OCI-LY7 (cell line): ENCODE data around the gene LPCAT1. TPM values are rescaled to one million over a fixed set of nuclear protein-coding genes. Genes with fewer than 3 reads are reported as not detected.

ENCODE experiments used
- BruUV-seq: library from RNA; stranded (reverse); fragments of 400-500 nt; replicated peaks from 2 replicates; lab custom pipeline; 2021; lab: Mats Ljungman, UMichigan
- CTCF ChIA-PET: fragments of 300-600 bp; sonication (Branson Sonifier 250); formaldehyde crosslinking; loops from one replicate; lab custom pipeline; 2022; ENCODE audit warnings: antibody characterized with exemption; ENCODE audit not compliant: unreplicated experiment; lab: Charles Lee
- POLR2A ChIA-PET: fragments of 300-600 bp; sonication (Branson Sonifier 250); formaldehyde crosslinking; loops from one replicate; lab custom pipeline; 2022; ENCODE audit warnings: antibody characterized with exemption; lab: Charles Lee
- DNase-seq: peaks from one replicate; pipeline ENCODE4 v3.0.0-alpha.2; 2015; ENCODE audit warnings: low spot score
- H2AFZ ChIP-seq: fragments of 200-600 bp; sonication (generic), shearing (Covaris generic); 2 replicates; pipeline ENCODE4 v1.6.1; 2014; ENCODE audit warnings: mild to moderate bottlenecking, antibody characterized with exemption, low read length, moderate library complexity
- H3K27ac ChIP-seq: fragments of 200-600 bp; sonication (generic); 2 replicates; pipeline ENCODE4 v1.5.1; 2014; ENCODE audit warnings: mixed run types, low read depth, mild to moderate bottlenecking, moderate library complexity, low read length, inconsistent platforms; ENCODE audit not compliant: poor library complexity, severe bottlenecking
- H3K36me3 ChIP-seq: fragments of 200-600 bp; sonication (generic); 2 replicates; pipeline ENCODE4 v1.6.1; 2014; ENCODE audit warnings: mild to moderate bottlenecking, antibody characterized with exemption, low read length, moderate library complexity, mixed read lengths; ENCODE audit not compliant: insufficient read depth
- H3K4me1 ChIP-seq: fragments of 200-600 bp; sonication (generic); 2 replicates; pipeline ENCODE4 v1.5.1; 2014; ENCODE audit warnings: mild to moderate bottlenecking, low read length; ENCODE audit not compliant: insufficient read depth, poor library complexity, severe bottlenecking
- H3K4me2 ChIP-seq: fragments of 200-600 bp; sonication (generic); 2 replicates; pipeline ENCODE4 v1.6.1; 2014; ENCODE audit warnings: mild to moderate bottlenecking, low read length
- H3K4me3 ChIP-seq: fragments of 200-600 bp; sonication (generic); 2 replicates; pipeline ENCODE4 v1.5.1; 2014; ENCODE audit warnings: mild to moderate bottlenecking, low read depth, low read length; ENCODE audit not compliant: poor library complexity, severe bottlenecking
- H3K79me2 ChIP-seq: fragments of 200-600 bp; sonication (generic); 2 replicates; pipeline ENCODE4 v1.6.1; 2016; ENCODE audit warnings: low read depth, mild to moderate bottlenecking, low read length, moderate library complexity, mixed read lengths; ENCODE audit not compliant: insufficient read depth
- H3K9me2 ChIP-seq: fragments of 200-600 bp; sonication (generic); 2 replicates; pipeline ENCODE4 v1.6.1; 2016; ENCODE audit warnings: mild to moderate bottlenecking, low read length, mixed read lengths; ENCODE audit not compliant: insufficient read depth
- H3K9me3 ChIP-seq: fragments of 200-600 bp; sonication (generic); 2 replicates; pipeline ENCODE4 v1.6.1; 2014; ENCODE audit warnings: mild to moderate bottlenecking, mixed run types, low read length, mixed read lengths
- H4K20me1 ChIP-seq: fragments of 200-600 bp; sonication (generic); 2 replicates; pipeline ENCODE4 v1.6.1; 2014; ENCODE audit warnings: mild to moderate bottlenecking, antibody characterized with exemption, low read length, moderate library complexity, mixed read lengths; ENCODE audit not compliant: insufficient read depth
- EZH2phosphoT487 ChIP-seq: fragments of 200-600 bp; sonication (generic); IDR thresholded peaks from 2 replicates; pipeline ENCODE4 v1.6.1; 2018; ENCODE audit warnings: low read depth, borderline replicate concordance, mild to moderate bottlenecking, mixed run types, antibody characterized with exemption, low read length, moderate library complexity, mixed read lengths
- intact Hi-C: fragments of 100-400 bp; cut with micrococcal nuclease; formaldehyde crosslinking; loops from one replicate; pipeline ENCODE4 v1.10.0; 2022; ENCODE audit not compliant: unreplicated experiment
- total RNA-seq, 2 experiments: library from RNA; depleted of rRNA in 1 of 2; stranded (reverse); fragments of >200 nt in 1 of 2; shearing (Covaris generic) in 1 of 2; gene quantifications; 2 replicates each; pipeline ENCODE4 v1.2.3, GENCODE V29; 2014 to 2022
- TF ChIP-seq, protein P1 (sequence below): fragments of 200-600 bp; sonication (generic); conservative IDR thresholded peaks from 2 replicates; pipeline ENCODE4 v1.5.1; 2014; ENCODE audit warnings: mild to moderate bottlenecking, antibody characterized with exemption, low read length, moderate library complexity, mixed read lengths

The LPCAT1 gene
- total RNA-seq, 2 experiments from 2014 or later: 47.7 to 63.6 TPM

DNA sequence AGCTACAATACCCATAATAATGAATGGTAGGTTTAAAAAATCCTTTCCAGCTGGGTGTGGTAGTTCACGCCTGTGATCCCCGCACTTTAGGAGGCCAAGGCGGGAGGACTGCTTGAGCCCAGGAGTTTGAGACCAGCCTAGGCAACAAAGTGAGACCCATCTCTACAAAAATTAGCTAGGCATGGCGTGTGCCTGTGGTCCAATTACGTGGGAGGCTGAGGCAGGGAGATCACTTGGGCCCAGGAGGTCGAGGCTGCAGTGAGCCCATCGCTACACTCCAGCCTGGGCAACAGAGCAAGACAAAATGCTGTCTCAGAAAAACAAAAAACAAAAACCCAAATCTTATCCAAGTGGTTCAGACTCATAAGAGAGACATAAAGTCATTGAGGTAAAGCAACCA lies 44.7 kb downstream of the LPCAT1 start:
- Histone ChIP-seq H3K9me3 (no peaks in the 10 kb centered on the region), H3K36me3 (peaks cover 60% of the 10 kb centered on the region), H3K4me3 (no peak overlapping the region), H4K20me1 (no peaks in the 10 kb centered on the region), H3K79me2 (no peaks in the 10 kb centered on the region), H3K9me2 (no peaks in the 10 kb centered on the region), H2AFZ (no peak overlapping the region), H3K27ac (no peak overlapping the region), H3K4me2 (no peak overlapping the region), H3K4me1 (peaks cover 27% of the 10 kb centered on the region)
- no TSS peak for BruUV-seq
- no peak for TF ChIP-seq EZH2phosphoT487
- TF ChIP-seq, protein P1, sequence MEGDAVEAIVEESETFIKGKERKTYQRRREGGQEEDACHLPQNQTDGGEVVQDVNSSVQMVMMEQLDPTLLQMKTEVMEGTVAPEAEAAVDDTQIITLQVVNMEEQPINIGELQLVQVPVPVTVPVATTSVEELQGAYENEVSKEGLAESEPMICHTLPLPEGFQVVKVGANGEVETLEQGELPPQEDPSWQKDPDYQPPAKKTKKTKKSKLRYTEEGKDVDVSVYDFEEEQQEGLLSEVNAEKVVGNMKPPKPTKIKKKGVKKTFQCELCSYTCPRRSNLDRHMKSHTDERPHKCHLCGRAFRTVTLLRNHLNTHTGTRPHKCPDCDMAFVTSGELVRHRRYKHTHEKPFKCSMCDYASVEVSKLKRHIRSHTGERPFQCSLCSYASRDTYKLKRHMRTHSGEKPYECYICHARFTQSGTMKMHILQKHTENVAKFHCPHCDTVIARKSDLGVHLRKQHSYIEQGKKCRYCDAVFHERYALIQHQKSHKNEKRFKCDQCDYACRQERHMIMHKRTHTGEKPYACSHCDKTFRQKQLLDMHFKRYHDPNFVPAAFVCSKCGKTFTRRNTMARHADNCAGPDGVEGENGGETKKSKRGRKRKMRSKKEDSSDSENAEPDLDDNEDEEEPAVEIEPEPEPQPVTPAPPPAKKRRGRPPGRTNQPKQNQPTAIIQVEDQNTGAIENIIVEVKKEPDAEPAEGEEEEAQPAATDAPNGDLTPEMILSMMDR: no peak
- intact Hi-C loops: loop anchor here (1.0 to 2.0 kb wide), 3 partner anchors 61 to 162 kb away; no protein-coding TSS in a partner anchor
- POLR2A ChIA-PET: interaction anchor here (0.7 kb wide), 1 partner anchor 226 kb away, joined by 3 read pairs; no protein-coding TSS in a partner anchor
- DNase-seq: no peak
- CTCF ChIA-PET: interaction anchor here (0.6 kb wide), 2 partner anchors 24 to 182 kb away, joined by 3 read pairs; no protein-coding TSS in a partner anchor

DNA sequence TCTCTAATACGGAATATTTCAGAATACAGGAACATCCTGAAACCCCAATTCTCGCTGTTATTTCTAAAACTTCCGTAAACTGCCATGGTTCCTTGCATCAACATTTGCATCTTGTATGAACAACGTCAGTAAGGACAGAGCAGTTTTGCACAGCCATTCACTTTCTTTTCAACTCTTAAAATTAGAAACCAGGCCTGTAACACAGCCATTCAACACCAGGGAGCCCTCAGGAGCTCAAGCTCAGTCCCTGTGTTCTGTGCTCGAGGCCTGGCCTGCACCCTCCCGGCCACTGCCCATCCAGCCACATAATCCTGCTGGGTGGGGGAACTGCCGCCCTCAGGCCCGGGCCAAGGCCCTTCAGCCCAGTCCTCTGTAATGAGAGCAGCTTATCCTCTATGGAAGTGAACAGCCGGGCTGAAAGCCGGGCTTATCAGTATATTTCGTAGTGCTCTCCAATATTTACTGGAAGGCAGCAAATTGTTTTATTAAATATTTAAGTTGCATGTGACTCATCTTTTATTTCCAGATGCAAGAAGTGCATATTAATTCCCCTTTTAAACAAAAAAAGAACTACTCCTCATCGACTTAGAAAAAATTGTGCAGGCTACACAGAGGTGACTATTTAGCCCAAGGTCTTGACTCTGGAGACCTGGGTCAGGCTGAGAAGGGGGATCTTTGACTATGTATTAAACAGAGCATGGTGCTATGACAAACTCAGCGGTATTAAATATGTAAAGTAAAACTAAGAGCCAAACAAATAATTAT lies 45.3 kb downstream of the LPCAT1 start:
- Histone ChIP-seq H3K4me1 (peaks cover 27% of the 10 kb centered on the region), H3K9me3 (no peaks in the 10 kb centered on the region), H3K79me2 (no peaks in the 10 kb centered on the region), H2AFZ (no peak overlapping the region), H3K27ac (no peak overlapping the region), H3K4me2 (no peak overlapping the region), H3K36me3 (peaks cover 66% of the 10 kb centered on the region), H4K20me1 (no peaks in the 10 kb centered on the region), H3K4me3 (no peak overlapping the region), H3K9me2 (no peaks in the 10 kb centered on the region)
- CTCF ChIA-PET: interaction anchor here (0.6 kb wide), 2 partner anchors 24 to 183 kb away, joined by 3 read pairs; no protein-coding TSS in a partner anchor
- DNase-seq: no peak
- TF ChIP-seq EZH2phosphoT487: no peak
- TF ChIP-seq, protein P1: no peak
- intact Hi-C loops: loop anchor here (1.0 to 2.0 kb wide), 3 partner anchors 62 to 163 kb away; no protein-coding TSS in a partner anchor
- POLR2A ChIA-PET: interaction anchor here (0.5 to 0.7 kb wide), 2 partner anchors 225 to 335 kb away, joined by 3 read pairs; no protein-coding TSS in a partner anchor
- TSS peak; percentile 43 for BruUV-seq

DNA sequence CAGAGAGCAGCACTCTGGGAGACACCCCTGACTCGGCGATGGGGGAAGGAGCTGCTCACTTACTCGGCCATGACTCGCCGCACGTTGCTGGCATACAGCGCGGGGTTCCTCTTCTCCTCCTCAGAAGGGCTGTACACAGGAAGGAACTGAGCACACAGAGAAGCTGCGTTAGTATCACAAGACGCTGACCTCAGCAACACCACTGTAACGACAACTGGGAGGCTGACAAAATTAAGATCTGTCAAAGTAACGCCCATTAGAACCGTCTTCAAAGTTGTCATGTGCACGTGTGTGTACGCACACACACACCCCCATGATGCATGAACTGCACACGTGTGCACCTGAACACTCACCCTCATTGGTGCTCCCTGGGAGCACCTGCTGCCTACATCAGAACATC lies 46.4 kb downstream of the LPCAT1 start:
- no TSS peak for BruUV-seq
- Histone ChIP-seq H3K27ac (no peak overlapping the region), H3K4me1 (peaks cover 27% of the 10 kb centered on the region), H3K9me3 (no peaks in the 10 kb centered on the region), H4K20me1 (no peaks in the 10 kb centered on the region), H3K79me2 (no peaks in the 10 kb centered on the region), H3K36me3 (peaks cover 69% of the 10 kb centered on the region), H3K9me2 (no peaks in the 10 kb centered on the region), H3K4me2 (no peak overlapping the region), H2AFZ (no peak overlapping the region), H3K4me3 (no peak overlapping the region)
- POLR2A ChIA-PET: no interaction called here
- DNase-seq: no peak
- CTCF ChIA-PET: no interaction called here
- TF ChIP-seq, protein P1: no peak
- no peak for TF ChIP-seq EZH2phosphoT487
- intact Hi-C loops: no loop called here
